ENCODE measurements around the gene RAB3C.

Gene RAB3C

DNA sequence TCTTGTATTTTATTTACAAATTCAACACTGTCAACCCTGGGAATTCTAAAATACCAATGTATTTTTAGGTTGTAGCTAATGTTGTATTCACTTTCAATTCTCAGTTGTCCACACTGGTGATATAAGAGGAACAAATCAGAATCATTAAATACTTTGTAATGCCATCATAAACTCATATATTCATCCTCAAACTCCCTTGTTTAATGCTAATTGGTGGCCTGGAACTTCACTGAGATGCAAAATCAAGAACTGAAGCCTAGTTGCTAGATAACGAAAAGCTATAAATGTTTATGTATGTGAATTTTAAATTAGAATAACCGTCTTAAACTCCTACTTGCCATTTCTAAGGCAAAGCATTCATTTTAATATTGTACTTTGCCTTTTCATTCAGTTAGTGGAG, 274.7 kb downstream of the RAB3C start:
- DNase-seq (ENCODE audit: insufficient read length, low spot score) = no peak
- no peak for FAIRE-seq

DNA sequence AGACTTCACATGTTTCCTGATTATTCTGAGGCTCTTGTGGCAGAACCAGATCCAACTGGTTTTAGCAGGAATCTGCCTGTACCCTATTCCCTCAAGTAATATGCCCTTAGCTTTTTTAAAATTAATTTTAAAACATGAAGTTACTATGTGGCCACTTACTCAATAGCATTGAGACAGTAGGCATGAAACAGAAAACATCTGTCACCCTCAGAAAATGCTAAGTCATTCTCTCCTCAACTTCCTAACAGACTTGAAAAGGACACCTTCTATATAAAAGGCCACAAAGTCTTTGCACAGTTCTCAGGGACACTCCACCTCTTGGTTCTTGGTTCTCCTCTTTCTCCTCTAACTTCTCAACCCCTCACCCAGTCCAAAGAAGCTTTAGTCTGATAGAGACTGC, 277.8 kb downstream of the RAB3C start:
- DNase-seq (ENCODE audit: insufficient read length, low spot score) (no peak), FAIRE-seq (no peak)

DNA sequence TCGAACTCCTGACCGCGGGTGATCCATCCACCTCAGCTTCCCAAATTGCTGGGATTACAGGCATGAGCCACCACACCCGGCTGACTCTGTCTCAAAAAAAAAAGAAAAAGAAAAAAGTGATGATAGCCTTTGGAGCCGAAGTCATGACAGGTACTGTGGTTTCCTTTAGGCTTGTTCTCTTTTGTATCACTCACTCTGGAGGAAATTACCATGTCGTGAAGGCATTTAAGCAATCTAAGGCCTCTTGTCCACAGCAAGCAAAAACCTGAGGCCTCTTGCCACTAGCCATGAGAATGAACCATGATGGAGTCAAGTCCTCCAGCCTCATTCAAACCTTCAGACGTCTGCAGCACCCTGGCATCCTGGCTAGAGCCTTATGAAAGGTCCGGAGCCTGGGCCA, 286.1 kb downstream of the RAB3C start:
- DNase-seq (ENCODE audit: insufficient read length, low spot score) (no peak), FAIRE-seq (no peak)

DNA sequence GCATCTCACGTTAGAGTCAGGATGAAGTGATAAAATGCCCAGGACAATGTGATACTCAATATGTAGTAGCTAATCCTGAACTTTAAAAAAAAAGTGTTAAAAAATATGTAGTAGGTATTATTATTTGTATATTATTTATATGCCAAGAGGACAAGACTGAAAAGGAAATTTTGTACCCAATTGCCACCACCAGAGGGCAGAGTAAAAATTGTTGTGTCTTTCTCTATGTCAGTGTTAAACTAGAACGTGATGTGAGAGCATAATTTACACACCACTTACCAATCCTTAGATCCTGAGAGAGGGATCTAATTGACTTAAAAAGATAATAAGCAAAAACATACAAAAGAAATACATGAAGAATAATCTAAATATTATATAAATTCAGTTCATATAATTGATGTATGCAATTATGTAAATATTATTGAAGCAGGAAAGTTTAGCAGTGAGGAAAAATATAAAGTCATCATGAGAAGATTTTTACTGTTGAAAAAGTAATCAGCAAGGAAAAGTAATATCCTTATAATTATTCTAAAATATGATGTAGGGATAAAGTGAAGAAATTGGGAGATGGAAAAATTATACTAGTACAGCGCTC, 288.9 kb downstream of the RAB3C start:
- FAIRE-seq (no peak), DNase-seq (ENCODE audit: insufficient read length, low spot score) (peak; percentile 31)

DNA sequence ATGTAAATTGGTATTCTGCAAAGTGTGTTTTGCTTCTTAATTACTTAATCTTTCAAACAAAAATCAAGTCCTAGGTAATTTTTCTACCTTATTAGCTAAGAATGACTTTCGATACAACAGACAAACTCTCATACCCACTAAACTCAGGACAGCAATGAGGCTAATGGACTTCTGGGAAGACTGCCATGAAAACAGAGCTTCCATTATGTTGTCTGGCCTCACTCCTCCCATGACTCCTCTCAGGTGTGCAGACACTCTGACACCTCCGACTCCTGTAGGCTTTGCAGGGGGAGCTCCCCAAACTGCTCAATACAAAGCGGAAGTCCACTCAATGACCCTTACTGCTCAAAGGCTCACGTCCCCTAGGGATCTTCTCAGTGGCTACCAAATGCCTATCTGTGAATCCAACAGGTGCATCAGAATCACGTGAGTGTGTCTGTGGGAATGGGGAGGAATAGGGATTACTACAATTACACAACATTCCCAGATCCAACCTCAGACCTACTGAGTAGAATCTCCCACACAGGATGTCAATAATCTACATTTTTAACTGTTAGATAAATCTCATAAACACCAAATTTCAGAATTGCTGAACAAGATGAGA, 289.9 kb downstream of the RAB3C start:
- no peak for DNase-seq (ENCODE audit: insufficient read length, low spot score)

DNA sequence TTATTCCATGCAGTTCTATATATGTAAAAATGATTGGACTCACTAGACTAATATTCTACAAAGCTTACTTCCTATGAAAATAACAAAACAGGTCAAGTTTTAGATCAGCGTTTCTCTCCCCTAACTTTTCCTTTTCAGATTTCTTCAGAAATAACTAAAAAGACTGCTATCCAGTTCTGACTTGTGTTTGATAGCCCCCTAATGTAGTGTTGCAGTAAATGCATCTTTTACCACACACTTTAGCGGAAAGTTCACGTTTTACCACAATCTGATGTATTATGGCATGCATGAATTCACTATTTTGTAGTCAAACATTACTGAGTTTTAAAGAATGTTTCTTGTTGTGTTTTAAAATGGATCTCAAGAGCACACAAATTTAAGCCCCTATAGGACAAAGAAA, 292.7 kb downstream of the RAB3C start:
- no peak for FAIRE-seq
- DNase-seq (ENCODE audit: insufficient read length, low spot score) = no peak

More for the DNA sequence above, 289.9 kb downstream of the RAB3C start:
- no peak for FAIRE-seq

DNA sequence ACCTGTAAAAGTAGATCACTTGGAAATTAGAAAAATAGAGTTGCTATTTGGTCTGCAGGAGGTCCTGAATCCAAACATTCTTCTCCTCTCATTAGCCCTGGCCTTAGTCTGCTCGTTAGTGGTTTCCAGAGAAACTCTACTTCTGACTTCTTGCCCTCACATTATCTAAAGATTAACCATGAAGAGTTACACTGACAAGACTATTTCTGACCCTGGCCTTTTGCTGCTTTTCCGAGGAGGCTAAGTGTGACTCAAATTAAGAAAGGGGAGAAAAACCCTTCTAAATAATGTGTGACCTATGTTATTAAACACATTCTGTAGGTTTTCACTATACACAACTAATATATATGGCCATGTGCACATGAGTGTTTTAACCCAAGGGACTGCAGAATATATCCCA, 302.4 kb downstream of the RAB3C start:
- no peak for DNase-seq (ENCODE audit: insufficient read length, low spot score)
- FAIRE-seq = no peak

DNA sequence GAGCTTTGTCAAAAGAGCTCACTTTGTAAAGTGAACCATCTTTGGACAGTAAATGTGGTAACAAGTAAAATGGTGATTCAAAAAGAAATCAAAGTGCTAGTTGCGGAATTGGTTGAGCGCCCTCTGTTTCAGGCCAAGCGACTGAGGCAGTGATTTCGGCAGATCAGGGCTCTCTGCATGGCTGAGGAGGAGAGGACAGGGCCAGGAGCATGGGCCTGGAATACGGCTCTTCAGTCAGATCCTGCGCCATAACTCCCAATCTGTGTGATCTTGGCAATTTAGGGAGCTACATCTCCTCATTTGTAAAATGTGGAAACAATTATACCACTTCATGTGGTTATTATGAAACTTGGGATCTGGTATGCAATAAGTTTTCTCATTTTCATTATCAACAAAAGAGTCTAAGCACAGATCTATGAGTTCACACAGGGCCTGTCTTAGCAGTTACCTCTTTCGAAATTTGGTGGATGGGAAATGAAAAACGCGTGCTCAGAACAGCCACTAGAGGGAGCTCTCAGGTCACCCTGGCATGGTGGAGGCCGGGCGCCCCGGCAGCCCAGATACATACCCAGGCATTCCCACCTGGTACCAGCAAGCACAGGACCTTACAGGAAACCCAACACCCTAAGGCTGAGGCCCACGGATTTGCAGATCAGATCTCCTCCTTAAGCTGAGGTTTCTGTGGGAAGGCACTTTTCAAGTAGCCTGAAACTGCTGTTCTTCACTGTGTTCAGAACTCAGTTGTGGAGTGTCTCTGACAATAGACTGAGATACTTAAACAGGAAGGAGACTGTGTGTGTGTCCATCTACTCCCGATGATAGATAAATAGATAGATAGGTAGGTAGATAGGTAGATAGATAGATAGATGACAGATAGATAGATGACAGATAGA, 303.7 kb downstream of the RAB3C start:
- peak; percentile 71 for DNase-seq (ENCODE audit: insufficient read length, low spot score)
- FAIRE-seq = peak; percentile 68

DNA sequence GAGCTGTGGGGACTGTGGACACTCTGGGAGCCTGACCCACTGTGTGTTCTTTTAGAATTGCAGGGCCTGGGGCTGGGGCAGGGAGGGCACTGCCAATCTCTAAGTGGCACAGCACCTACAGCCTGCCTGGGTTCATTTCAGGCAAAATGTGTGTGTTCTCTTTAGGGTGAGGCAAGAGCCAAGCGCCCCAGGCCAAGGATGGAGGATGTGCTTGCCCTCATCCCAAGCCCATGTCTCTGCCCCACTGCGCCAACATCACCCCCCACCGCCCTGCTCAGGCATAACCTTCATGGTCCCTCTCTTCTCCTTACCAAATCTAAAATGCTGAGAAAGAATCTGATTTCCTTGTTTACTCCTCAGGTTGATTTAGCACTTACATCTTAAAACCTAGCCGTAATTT, 304.4 kb downstream of the RAB3C start:
- FAIRE-seq = no peak

DNA sequence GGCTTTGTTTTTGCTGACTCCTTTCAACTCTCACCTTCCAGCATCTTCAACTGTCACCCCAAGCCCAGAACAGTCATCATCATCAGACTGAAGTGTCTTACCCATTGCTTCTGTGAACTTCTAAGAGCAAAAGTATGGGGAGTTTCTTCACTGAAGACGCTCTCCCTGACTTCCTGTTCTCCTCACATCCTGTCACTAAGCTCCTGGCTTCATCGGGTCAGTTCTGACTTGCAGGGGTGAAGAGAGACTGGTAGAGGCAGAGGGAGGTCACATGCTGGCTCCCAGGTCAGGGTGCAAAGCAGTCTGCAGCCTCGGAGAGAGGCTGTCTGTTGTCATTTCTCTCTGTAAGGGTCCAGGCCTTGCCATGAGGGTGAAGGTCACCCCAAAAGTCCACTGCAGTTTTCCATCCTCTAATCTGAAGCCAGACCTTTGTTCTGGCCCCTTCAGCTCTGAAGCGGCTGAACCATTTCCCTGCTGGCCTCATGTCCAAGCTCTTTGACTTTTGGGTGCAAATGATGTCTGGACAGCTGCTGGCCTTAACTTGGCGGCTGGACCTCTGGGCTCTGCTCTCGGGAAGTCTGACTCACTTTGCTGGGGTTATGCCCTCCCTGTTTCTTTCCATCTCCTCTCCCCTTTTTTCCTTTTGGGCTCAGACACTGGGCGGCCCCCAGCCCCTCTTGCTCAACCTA, 305.0 kb downstream of the RAB3C start:
- DNase-seq (ENCODE audit: insufficient read length, low spot score) (no peak), FAIRE-seq (no peak)

More for the DNA sequence above, 304.4 kb downstream of the RAB3C start:
- DNase-seq (ENCODE audit: insufficient read length, low spot score) = no peak

DNA sequence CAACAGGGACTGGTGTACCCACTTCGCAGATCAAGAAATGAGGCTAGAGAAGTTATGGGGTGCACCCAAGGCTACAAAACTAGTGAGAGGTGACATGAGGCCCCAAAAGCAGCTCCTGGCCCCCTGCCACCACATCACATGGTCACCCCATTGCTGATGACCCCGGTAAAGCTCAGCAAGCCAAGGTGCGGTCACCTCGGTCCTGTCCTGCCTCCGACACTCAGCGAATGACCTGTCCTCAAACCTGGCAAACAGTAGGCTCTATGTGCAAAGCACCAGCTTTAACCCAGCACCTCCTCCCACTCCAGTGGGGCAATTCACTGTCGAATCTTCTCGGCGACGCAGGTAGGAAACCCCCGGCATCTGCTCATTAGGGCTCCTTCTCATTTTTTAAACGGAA, 307.4 kb downstream of the RAB3C start:
- FAIRE-seq (no peak), DNase-seq (ENCODE audit: insufficient read length, low spot score) (no peak)

DNA sequence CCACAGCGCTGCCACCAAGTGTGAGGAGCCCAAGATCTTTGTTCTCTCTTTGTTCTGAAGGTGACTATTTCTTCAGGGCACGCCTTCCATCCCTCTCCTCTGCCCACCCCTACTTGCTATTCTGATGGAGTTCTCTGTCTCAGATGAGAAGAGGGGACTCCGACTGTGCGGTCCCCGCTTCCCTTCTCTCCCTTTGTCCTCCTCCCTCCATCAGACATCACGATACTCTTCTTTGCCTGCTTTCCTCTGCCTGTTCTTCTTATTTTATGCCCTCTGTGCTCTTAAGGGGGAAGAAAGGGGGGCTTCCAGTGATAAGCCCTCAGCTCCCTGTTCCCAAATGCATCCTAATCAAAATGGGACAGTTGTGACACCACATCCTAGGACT, 307.8 kb downstream of the RAB3C start:
- FAIRE-seq (no peak), DNase-seq (ENCODE audit: insufficient read length, low spot score) (no peak)

DNA sequence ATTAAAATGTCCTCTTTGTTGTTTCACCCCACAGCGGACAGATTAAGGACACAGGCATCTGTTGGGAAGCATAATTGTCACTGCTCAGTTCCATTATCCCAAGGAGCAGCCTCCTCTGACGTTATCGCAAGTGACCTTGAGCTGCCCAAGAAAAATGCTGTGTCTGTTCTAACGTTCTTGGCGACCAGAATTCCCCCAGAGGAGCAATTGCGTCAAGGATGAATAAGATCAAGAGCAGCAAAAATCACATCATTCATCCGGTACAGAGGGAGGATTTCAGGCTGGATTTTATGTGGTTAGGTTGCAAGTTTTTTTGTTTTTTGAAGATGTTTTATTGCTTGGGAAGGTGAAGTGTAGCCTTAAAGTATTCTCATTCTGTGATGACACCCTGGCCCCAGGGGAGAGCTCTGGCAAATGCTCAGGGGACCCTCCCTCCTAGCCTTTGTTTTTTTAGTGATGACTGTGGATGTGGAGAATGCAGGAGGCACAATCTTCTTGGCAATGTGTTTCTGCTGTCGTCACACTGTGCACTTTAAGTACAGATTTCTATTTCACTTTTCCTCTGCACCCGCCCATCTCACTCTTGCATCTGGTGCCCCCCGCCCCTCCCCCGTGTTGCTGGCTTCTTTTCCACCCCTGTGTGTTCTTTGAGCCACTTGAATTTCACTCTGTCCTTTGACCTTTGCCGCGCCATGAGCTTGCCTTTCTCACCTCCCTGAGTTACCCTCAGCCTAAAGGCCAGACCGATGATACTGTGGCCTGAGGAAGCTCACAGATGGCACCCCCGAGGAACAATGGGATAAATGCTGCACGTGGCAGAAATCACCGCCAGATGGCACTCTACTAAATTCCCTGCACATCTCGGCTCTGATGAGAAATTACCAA, 308.5 kb downstream of the RAB3C start:
- peak; percentile 77 for DNase-seq (ENCODE audit: insufficient read length, low spot score)
- peak; percentile 58 for FAIRE-seq

DNA sequence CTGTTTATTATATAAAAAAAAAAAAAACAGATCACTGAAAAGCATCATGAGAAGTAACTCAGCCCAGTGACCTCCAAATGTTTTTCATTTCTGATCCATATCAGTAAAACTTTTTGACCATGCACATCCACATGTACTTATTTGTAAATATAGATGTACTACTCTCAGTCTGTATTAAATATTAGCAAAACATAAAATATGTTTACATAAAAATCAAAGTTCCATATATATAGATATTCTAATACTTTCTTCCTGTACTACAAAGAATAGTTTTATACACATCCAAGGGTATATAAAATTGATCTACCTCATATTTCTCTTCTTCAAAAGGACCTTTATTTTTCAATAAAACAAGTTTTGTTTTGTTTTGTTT, 309.1 kb downstream of the RAB3C start:
- DNase-seq (ENCODE audit: insufficient read length, low spot score) (no peak), FAIRE-seq (no peak)

DNA sequence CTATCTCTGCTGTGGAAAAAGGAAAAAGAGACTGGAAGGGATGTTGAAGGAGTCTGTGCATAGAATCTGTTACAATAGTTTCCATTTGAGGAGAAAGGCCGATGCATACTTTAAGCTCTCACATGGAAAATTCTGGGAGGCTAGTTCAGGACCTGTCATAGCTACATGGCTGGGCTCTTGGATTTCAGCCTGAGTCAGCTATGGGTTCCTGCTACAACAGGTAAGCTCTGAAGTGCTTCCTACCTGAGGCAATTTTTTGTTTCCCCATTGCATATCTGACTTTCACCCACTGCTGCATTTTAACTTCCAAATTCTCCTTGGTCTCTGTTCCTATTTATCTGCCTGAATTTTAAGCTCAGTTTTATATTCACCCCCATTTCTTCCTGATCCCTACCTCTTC, 310.7 kb downstream of the RAB3C start:
- no peak for FAIRE-seq
- DNase-seq (ENCODE audit: insufficient read length, low spot score) = no peak

DNA sequence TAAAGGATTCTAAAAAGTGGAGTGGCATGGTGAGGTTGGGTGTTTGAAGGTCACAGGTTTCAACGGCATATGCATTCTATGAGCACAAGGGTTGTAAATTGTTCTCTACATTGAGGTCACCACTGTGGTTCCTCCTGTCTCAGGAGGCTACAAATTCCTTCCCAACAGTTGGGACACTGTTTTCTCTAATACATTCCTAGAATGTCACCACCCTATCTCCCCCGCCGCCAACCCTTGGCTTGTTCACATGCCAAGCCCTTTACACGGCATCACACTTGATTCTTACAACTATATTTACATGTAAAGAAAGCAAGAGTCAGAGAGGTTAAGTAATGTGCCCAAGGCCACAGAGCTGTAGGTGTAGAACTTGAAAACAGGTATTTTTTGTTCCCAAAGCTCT, 315.1 kb downstream of the RAB3C start:
- no peak for FAIRE-seq
- DNase-seq (ENCODE audit: insufficient read length, low spot score) = no peak

DNA sequence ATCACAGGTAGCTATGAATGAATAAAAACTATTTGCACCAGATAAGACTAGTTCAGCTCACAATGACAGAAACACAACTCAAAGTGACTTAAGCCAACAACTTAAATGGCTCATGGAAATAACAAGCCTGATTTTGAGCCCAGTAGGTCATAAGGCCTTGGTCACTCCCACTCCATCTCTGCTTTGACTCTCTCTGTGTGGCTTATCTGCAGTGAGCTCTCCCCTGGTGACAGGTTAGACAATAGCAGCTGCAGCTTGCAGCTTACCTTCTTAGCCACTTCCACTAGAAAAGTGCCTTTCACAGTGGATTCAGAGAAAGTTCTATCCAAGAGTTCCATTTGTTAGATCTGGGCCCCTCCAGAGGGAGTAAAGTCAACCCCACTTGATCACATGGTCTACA, 315.7 kb downstream of the RAB3C start:
- DNase-seq (ENCODE audit: insufficient read length, low spot score) = no peak
- FAIRE-seq = no peak

DNA sequence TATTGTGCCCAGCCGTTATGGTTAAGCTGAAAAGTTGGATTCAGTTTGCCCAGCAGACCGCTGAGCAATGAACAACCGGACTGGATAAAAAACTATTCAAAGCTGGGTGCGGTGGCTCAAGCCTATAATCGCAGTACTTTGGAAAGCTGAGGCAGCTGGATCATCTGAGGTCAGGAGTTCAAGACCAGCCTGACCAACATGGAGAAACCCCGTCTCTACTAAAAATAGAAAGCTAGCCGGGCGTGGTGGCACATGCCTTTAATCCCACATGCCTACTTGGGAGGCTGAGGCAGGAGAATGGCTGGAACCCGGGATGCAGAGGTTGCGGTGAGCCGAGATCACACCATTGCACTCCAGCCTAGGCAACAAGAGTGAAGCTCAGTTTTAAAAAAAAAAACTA, 318.4 kb downstream of the RAB3C start:
- FAIRE-seq (no peak), DNase-seq (ENCODE audit: insufficient read length, low spot score) (no peak)

DNA sequence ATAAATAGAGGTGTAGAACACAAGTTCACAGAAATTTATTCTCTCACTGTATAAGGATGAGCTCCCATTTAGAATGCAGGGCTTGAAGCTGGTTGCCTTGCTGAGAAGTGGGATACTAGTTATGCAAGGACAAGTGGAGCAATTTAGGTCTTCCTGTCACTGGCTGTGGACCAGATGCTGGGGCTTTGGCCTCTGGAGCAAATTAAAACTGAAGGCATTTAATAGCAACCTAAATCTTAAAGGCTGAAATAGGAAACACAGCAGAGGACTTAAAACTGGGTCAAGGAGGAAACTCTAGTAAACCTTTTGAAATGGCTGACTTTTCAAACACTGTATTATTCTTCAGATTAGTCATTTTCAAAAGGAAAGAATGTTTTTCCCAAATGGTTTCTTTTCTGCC, 319.4 kb downstream of the RAB3C start:
- FAIRE-seq (no peak), DNase-seq (ENCODE audit: insufficient read length, low spot score) (no peak)

DNA sequence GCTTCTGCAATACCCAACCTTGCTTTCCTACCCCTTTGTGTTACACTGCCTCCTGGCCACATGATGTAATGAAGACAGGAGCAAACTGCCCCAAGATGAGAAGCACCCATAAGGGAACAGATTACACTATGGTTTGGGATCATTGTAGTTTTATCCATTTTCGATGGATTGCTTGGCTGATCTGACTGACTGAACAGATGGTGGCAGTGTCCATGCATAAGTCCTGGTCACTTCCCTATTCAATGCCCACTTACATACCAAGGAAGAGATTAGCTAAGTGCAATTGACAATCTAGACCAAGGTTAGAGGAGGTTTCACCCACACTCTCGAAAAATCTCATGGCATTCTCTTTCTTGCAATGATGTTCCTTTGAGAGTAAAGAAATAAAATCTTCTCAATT, 319.9 kb downstream of the RAB3C start:
- peak; percentile 73 for FAIRE-seq
- DNase-seq (ENCODE audit: insufficient read length, low spot score) = no peak

Measured in HTR-8/SVneo (cell line).